ENCODE data around the gene BEND7.

BEND7 gene

GRCh38 chr10:13563481-13564445 lies 34.9 kb upstream of the BEND7 start:
- TF ChIP-seq CTCF (IDR thresholded peaks at IDR 0.05; ENCODE audit: unreplicated experiment in 3 of 3): no peak

GRCh38 chr10:13560597-13560996 lies 31.8 kb upstream of the BEND7 start:
- no peak overlapping the region for H3K4me3 Mint-ChIP-seq
- peaks cover 12% of the 10 kb centered on the region for H3K4me1 Mint-ChIP-seq
- peak overlapping the region; percentile 84 to 97 (median 85) for H3K27ac Mint-ChIP-seq
- peaks cover 9% of the 10 kb centered on the region for H3K27me3 Mint-ChIP-seq (ENCODE audit: low read depth)
- H3K9me3 Mint-ChIP-seq: peaks cover 21% of the 10 kb centered on the region
- no peaks in the 10 kb centered on the region for H3K36me3 Mint-ChIP-seq (ENCODE audit: low read depth)
- TF ChIP-seq CTCF (IDR thresholded peaks at IDR 0.05; ENCODE audit: unreplicated experiment in 3 of 3): no peak

More at GRCh38 chr10:13563481-13564445, 34.9 kb upstream of the BEND7 start:
- no peak overlapping the region for H3K27ac Mint-ChIP-seq
- H3K4me3 Mint-ChIP-seq: no peak overlapping the region
- peaks cover 7% of the 10 kb centered on the region for H3K4me1 Mint-ChIP-seq
- no peaks in the 10 kb centered on the region for H3K36me3 Mint-ChIP-seq (ENCODE audit: low read depth)
- peaks cover 14% of the 10 kb centered on the region for H3K9me3 Mint-ChIP-seq
- peaks cover 14% of the 10 kb centered on the region for H3K27me3 Mint-ChIP-seq (ENCODE audit: low read depth)

- Mint-ChIP-seq H3K9me3 (peaks cover 15% of the 10 kb centered on the region), H3K27ac (no peak overlapping the region), H3K4me1 (peaks cover 12% of the 10 kb centered on the region), H3K4me3 (no peak overlapping the region), H3K27me3 (ENCODE audit: low read depth) (peaks cover under 1% of the 10 kb centered on the region), H3K36me3 (ENCODE audit: low read depth) (no peaks in the 10 kb centered on the region)
- no peak for TF ChIP-seq CTCF (IDR thresholded peaks at IDR 0.05; ENCODE audit: unreplicated experiment in 3 of 3)
These were observed 30.4 kb upstream of the BEND7 start for GRCh38 chr10:13559124-13559700.

GRCh38 chr10:13555884-13556510 lies 27.2 kb upstream of the BEND7 start:
- H3K4me1 Mint-ChIP-seq: peaks cover 12% of the 10 kb centered on the region

GRCh38 chr10:13550802-13551201 lies 22.0 kb upstream of the BEND7 start:
- no peaks in the 10 kb centered on the region for H3K27me3 Mint-ChIP-seq (ENCODE audit: low read depth)
- H3K4me3 Mint-ChIP-seq: no peak overlapping the region
- H3K9me3 Mint-ChIP-seq: peaks cover 32% of the 10 kb centered on the region
- peaks cover 4% of the 10 kb centered on the region for H3K36me3 Mint-ChIP-seq (ENCODE audit: low read depth)
- no peak overlapping the region for H3K27ac Mint-ChIP-seq
- no peak for TF ChIP-seq CTCF (IDR thresholded peaks at IDR 0.05; ENCODE audit: unreplicated experiment in 3 of 3)
- no peaks in the 10 kb centered on the region for H3K4me1 Mint-ChIP-seq

More at GRCh38 chr10:13555884-13556510, 27.2 kb upstream of the BEND7 start:
- Mint-ChIP-seq H3K27ac (no peak overlapping the region), H3K9me3 (peaks cover 11% of the 10 kb centered on the region), H3K36me3 (ENCODE audit: low read depth) (no peaks in the 10 kb centered on the region), H3K27me3 (ENCODE audit: low read depth) (no peaks in the 10 kb centered on the region), H3K4me3 (no peak overlapping the region)
- no peak for TF ChIP-seq CTCF (IDR thresholded peaks at IDR 0.05; ENCODE audit: unreplicated experiment in 3 of 3)

All from nephron (organoid).